ENCODE measurements around the gene RETREG1.
A peak's percentile ranks its signal among the peaks of the same experiment; 100 is the strongest.

Gene RETREG1

DNA sequence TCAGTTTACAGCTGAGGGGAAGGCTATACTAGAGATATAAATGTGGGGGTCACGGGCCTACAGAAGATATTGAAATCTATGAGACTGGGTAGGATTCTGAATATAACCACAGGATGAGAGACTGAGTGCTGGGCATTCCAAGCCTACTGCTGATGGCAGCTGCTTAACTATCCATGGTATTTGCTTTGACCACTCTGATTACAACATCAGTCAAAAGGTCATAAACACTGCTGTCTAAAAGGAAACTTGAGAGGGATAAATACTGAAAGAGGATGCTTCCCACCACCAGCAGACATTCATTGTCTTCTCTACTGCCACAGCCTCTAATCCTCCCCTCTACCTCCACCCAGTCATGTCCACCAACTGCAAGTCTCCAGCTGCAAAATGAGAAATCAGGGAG, 155.0 kb downstream of the RETREG1 start:
- DNase-seq = peak; percentile 86
- TF ChIP-seq, protein P1, sequence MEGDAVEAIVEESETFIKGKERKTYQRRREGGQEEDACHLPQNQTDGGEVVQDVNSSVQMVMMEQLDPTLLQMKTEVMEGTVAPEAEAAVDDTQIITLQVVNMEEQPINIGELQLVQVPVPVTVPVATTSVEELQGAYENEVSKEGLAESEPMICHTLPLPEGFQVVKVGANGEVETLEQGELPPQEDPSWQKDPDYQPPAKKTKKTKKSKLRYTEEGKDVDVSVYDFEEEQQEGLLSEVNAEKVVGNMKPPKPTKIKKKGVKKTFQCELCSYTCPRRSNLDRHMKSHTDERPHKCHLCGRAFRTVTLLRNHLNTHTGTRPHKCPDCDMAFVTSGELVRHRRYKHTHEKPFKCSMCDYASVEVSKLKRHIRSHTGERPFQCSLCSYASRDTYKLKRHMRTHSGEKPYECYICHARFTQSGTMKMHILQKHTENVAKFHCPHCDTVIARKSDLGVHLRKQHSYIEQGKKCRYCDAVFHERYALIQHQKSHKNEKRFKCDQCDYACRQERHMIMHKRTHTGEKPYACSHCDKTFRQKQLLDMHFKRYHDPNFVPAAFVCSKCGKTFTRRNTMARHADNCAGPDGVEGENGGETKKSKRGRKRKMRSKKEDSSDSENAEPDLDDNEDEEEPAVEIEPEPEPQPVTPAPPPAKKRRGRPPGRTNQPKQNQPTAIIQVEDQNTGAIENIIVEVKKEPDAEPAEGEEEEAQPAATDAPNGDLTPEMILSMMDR (IDR thresholded peaks at IDR 0.05; ENCODE audit: low read depth, low read length, missing control alignments) = no peak
- no peaks in the 10 kb centered on the region for H3K27me3 ChIP-seq (replicated peaks)
- no peak overlapping the region for H3K4me3 ChIP-seq (ENCODE audit: low read depth, low read length)
- in situ Hi-C loops (cut with HindIII; ENCODE audit: low pct_ligation_motif_present, low sequenced_read_pairs) = no loop called here
- H3K36me3 ChIP-seq (replicated peaks) = peaks cover 48% of the 10 kb centered on the region
- peak overlapping the region; percentile 73 for H3K27ac ChIP-seq

DNA sequence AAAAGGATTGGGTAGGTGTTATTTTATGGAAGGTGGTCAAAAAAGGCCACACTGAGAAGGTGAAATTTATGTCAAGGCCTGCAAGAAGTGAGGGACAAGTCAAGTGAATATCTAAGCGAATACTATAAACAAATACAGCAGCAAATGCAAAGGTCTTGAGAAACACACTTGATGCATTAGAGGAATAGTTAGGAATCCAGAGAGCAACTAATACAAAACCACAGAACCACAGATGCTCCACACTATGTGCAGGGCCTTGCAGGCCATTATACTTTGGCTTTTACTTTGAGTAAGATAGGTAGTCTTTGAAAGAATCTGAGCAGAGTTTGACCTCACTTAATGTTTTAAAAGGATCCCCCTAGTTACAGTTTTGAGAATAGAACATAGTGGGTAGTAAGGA, 155.8 kb downstream of the RETREG1 start:
- Histone ChIP-seq H3K36me3 (replicated peaks) (peaks cover 53% of the 10 kb centered on the region), H3K27ac (peak overlapping the region; percentile 73), H3K4me3 (ENCODE audit: low read depth, low read length) (no peak overlapping the region), H3K27me3 (replicated peaks) (no peaks in the 10 kb centered on the region)
- TF ChIP-seq, protein P1 (IDR thresholded peaks at IDR 0.05; ENCODE audit: low read depth, low read length, missing control alignments) = no peak
- in situ Hi-C loops (cut with HindIII; ENCODE audit: low pct_ligation_motif_present, low sequenced_read_pairs) = no loop called here
- peak; percentile 47 for DNase-seq

DNA sequence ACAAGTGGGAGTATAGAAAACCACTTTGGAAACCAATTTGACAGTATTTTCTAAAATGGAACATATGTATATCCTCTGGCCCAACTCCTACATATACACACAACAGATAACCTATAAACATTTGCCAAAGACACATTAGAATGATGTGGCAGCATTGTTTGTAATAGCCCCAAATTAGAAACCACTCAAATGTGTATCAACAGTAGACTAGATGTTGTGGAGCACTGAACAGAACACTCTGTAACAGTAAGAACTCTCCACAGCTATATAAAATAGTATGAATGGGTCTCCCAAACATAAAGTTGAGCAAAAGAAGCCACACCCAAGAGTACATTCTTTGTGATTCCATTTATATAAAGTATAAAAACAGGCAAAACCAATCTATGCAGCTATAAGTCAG, 157.3 kb downstream of the RETREG1 start:
- Histone ChIP-seq H3K27ac (no peak overlapping the region), H3K27me3 (replicated peaks) (no peaks in the 10 kb centered on the region), H3K36me3 (replicated peaks) (peaks cover 65% of the 10 kb centered on the region), H3K4me3 (ENCODE audit: low read depth, low read length) (no peak overlapping the region)
- TF ChIP-seq, protein P1 (IDR thresholded peaks at IDR 0.05; ENCODE audit: low read depth, low read length, missing control alignments) = no peak
- DNase-seq = no peak
- in situ Hi-C loops (cut with HindIII; ENCODE audit: low pct_ligation_motif_present, low sequenced_read_pairs) = no loop called here

DNA sequence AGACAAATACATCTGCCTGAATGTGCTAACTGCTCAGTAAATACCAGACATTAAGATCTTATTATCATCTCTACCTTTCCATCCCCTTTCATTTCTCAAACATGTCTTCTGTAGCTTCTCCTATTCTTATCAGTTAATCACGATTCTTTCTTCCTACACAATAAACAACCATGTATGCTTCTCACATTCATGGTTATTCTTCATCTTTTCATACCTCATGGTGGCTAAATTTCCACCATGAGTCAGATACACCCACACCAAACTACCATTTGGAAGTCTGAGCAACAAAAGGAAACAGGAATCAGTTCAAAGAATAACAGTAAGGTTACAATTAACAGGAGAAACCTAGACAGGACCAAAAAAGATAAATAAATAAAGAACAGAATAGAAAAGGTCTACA, 158.9 kb downstream of the RETREG1 start:
- peaks cover 63% of the 10 kb centered on the region for H3K36me3 ChIP-seq (replicated peaks)
- no peak overlapping the region for H3K4me3 ChIP-seq (ENCODE audit: low read depth, low read length)
- TF ChIP-seq, protein P1 (IDR thresholded peaks at IDR 0.05; ENCODE audit: low read depth, low read length, missing control alignments) = no peak
- DNase-seq = no peak
- in situ Hi-C loops (cut with HindIII; ENCODE audit: low pct_ligation_motif_present, low sequenced_read_pairs) = no loop called here
- H3K27ac ChIP-seq = peak overlapping the region; percentile 2
- H3K27me3 ChIP-seq (replicated peaks) = no peaks in the 10 kb centered on the region

DNA sequence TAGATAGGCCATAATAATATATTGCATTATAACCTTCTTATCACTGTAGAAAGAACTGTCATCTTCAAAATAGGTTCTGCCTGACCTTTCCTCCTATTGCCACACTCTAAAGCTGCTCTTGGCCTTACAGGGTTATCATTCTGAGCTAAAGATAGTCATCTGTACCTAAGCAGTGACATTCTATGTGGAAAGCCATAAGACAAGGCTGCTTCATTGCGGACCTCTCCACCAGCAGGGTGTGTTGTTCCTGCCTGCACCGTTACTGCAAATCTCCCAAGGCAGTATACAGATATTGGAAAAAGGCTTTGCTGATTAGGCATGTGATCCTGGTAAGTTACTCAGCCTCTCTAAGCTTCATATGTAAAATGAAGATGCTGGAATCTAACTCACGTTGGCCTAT, 159.3 kb downstream of the RETREG1 start:
- H3K4me3 ChIP-seq (ENCODE audit: low read depth, low read length) = no peak overlapping the region
- no peak for DNase-seq
- in situ Hi-C loops (cut with HindIII; ENCODE audit: low pct_ligation_motif_present, low sequenced_read_pairs) = no loop called here
- no peaks in the 10 kb centered on the region for H3K27me3 ChIP-seq (replicated peaks)
- TF ChIP-seq, protein P1 (IDR thresholded peaks at IDR 0.05; ENCODE audit: low read depth, low read length, missing control alignments) = peak; percentile 44
- H3K27ac ChIP-seq = peak overlapping the region; percentile 2
- peaks cover 63% of the 10 kb centered on the region for H3K36me3 ChIP-seq (replicated peaks)

DNA sequence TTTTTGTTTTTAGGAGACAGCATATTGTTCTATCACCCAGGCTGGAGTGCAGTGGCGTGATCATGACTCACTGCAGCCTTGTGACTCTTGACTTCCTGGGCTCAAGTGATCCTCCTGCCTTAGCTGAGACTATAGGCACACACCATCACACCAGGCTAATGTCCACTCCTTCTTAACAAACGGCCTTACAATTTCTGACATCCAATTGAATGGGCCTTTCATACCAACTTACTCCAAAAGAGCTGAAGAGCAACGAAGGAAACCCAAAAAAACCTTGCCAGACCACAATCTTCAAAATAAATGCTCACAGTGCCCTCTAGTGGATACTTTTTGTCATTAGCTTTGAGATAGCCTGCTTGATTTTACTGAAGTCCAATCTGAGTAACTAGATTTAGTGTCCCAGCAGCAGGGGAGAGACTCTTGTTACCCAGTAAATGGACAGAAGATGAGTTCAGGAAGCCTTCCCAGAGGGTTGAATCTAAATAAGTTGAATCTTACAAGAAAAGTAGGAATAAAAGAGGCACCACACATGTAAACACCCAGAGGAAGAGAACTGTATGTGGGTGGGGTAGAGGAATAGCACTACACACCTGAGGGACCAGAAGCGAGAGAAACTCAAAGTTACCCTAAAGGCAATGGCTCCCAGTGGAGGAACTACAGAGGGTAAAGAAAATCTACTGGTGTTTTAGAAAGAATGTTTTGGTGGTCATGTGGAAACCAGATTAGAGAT, 160.5 kb downstream of the RETREG1 start:
- peaks cover 64% of the 10 kb centered on the region for H3K36me3 ChIP-seq (replicated peaks)
- TF ChIP-seq, protein P1 (IDR thresholded peaks at IDR 0.05; ENCODE audit: low read depth, low read length, missing control alignments) = peak; percentile 64
- H3K27ac ChIP-seq = peak overlapping the region; percentile 82
- no peaks in the 10 kb centered on the region for H3K27me3 ChIP-seq (replicated peaks)
- peak; percentile 82 for DNase-seq
- H3K4me3 ChIP-seq (ENCODE audit: low read depth, low read length) = no peak overlapping the region
- in situ Hi-C loops (cut with HindIII; ENCODE audit: low pct_ligation_motif_present, low sequenced_read_pairs) = no loop called here
